Stimulated activated CD8-positive, alpha-beta memory T cell treated with anti-CD3 and anti-CD28 coated beads, Interleukin-4, amount 100 ng/mL, for 1 hour (primary cell): ENCODE measurements around the gene RALB.
"Not testable (repeated sequence)": the region's sequence is repeated elsewhere in the genome, so short reads cannot be mapped to it uniquely, and the experiment has no call there.

Source experiments
- DNase-seq, 2 donors: peaks; one replicate each; pipeline ENCODE4 v3.0.0-alpha.2; 2020; ENCODE audit warnings: low read depth in 2 of 2, low spot score in 1 of 2

Gene RALB

DNA sequence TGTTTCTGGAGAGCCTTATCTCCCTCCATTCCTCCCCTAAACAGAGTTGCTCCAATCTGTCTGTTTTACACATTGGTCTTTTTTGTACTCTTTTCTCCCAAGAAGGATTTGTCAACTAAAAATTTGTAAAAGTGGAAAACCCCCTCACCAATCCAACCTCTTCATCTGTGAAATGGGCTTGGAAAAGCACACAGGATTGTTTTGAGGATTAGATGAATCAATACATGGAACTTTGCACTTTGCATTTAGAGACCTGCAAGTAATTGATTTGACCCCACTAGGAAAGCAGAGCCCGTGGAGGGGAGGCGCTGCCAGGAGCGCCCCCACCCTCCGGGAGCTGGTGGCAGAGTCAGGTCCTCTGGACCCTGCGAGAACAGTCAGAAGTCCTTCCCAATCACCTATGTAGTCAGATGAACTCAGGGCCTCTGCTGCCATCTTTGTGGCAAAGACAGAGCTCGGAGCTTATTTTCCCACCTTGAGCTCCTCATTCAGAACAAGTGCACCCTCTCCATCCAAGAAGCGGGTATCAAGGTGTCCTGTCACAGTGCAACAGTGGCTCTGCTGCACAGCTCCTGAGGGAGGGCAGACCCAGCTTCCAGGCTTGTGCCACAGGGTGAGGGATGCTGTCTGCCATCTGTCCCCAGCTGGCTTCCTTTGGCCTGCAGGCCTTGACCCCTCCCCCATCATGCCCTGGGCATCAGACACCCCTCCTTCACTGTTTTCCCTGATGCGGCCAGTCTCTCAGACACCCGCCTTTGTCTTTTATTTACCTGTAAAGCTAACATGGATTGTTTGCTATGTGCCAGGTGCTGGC lies 27.7 kb upstream of the RALB start:
- DNase-seq, result no peak

DNA sequence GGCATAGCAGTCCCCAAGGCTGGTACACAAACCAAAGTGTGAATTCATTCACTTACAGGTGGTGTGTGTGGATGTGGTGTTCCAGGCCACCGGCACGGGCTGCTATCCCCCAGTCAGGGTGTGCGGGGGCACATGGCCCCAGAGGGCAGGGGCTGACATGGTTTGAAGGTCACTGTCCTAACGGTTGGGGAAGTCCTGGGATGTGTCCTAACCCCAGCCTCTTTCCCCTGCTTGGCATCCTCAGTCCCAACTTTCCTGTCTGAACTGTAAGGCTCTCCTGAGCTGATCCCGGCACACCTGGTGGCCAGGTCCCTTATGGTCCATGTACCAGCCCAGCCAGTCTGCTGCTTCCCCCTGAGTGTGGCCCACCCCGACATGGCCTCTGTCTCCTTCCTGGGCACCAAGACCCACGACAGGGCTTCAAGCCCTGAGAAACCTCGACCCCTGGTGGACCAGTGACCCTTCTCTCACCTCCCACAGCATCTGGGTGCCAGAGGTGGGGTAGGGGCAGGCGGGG lies 27.0 kb upstream of the RALB start:
- no peak for DNase-seq

DNA sequence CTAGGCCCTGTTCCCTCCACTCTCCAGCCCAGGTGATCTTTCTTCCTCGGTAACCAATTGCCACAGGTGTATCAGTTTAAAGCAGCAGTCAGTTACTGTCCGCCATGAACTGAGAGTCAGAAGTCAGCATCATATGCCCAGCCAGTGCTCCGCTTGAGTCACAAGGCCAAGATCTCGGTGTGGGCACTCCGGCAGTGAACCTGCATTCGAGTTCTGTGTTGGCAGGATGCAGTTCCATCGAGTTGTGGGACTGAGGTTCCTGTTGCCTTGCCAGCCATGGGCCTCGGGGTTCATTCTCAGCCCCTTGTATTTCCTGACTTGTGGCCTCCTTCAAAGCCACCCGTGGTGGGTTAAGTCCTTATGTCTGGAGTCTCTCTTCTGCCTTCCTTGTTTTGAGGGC lies 26.3 kb upstream of the RALB start:
- DNase-seq, result no peak

DNA sequence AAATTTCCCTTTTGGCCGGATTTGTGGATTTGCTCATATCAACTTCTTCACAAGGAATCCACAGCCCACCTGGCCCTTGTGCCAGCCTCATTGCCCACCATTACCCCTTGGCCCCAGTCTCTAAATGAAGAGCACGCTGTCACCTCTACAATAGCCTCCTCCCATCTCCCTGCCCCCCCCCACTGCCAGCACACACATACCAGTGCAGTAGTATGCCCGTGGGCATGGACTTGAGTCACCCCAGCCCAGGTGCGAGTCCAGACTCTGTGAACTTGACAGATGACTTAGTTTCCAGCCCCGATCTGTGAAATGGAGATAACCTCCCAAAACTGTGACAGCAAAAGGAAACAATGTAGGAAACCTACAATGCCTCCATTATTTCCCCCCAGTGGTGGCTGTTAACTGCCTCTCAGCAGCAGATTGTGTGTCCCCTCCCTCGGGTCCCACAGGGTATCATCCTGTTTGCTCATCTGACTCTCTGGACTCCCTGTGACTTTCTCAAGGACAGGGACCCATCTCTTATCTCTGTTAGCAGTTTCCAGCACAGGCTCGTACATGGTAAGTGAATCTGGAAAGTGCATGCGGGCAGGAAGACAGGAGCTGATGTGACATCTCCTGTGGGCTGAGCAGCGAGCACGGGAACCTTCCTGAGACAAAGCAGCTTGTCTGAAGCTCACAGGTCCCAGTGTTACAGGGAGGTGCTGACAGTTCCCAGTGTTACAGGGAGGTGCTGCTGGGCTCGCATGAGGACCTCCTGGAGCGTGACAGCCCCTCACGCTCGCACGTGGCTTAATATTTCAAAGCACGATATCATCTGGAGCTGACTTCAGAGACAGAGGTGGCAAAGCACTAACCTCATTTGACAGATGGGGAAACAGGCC lies 25.3 kb upstream of the RALB start:
- no peak for DNase-seq

DNA sequence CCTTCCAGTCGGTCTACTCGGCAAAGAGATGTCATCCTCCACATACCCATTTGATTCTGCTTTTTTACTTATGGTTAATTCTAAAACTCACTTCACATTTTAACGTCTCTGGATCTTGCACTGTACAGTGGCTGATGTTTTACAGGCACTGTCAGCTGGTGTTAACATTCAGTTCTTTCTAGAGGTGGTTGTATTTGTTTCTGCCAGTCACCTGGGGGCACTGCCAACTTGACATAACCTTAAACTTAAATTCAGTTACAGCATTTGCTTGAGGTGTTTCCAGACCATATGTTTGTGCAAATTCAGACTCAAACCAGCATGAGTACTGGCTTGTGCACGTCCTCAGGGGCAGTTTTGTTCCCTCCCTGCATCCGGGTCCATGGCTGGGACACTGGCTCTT lies 24.1 kb upstream of the RALB start:
- DNase-seq, result no peak

DNA sequence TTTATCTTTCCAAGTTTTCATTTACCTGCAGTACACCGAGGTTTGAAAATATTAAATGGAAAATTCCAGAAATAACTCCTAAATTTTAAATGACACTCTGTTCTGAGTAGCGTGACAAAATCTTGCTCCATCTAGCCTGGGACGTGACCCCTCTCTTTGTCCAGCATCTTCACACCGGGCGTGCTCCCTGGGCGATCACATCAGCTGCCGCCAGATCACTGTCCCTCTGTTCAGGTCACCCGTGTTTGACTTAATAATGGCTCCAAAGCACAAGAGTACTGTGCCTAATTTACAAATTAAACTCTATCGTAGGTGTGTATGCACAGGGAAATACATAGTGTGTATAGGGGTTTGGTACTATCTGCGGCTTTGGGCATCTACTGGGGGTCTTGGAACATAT lies 23.3 kb upstream of the RALB start:
- DNase-seq, result no peak

DNA sequence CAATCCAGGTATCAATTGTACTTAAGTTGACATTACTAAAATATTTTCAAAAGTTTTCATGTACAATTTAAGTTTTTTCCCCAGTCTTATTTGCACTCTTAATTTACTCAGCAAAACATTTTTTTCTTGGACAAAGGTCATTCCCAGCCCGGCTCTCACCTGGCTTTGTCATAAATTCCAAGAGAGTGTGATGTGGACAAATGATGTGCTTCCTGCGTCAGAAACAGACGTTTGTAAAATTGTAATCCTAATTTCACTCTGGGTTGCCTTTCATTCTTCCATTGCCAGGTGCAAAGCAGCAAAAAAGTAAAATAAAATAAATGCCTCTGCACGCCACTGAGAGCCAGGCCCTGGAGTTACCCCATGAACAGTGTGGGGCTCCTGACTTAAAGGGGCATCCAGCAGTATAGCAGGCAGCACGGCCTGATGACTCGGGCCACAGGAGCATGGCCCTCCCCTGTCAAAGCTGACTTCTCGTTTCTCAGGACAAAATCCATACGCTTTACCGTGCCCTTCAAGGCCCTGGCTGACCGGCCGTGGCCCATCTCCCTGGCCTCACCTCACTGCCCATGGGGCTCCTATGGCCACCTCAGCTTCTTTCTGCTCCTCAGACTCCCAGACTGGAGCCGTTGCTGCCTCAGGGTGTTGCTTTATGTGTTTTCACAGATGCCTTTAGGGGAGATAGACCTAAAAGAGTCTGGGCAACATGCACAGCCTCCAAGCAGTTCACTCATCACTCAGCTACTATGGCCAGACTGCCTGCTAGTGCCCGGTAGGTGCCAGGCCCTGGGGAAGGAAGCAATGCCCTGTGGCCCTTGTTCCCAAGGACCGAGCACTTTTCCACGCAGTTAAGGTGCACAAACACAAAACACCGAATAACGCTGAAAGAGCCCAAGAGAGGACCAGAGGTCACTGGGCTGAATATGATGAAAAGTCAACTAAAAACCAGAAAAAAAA lies 21.9 kb upstream of the RALB start:
- no peak for DNase-seq

DNA sequence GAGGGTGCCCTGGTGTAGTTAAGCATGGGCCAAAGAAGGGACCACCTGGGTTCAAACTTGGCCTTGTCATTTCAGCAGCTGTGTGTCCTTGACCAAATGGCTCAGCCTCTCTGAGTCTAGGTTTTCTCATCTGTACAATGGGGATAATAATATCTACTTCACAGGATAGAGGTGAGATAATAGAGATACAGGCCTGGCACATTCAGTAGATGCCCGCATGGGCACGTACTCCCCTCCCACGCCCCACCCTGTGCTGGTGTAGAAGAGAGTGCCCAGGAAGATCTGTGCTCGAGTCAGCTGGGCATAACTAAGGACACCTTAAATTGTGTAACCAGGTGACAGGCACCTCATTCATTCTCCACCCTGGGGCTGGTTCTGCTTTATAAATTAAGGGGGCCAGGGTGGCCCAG lies 21.1 kb upstream of the RALB start:
- no peak for DNase-seq

DNA sequence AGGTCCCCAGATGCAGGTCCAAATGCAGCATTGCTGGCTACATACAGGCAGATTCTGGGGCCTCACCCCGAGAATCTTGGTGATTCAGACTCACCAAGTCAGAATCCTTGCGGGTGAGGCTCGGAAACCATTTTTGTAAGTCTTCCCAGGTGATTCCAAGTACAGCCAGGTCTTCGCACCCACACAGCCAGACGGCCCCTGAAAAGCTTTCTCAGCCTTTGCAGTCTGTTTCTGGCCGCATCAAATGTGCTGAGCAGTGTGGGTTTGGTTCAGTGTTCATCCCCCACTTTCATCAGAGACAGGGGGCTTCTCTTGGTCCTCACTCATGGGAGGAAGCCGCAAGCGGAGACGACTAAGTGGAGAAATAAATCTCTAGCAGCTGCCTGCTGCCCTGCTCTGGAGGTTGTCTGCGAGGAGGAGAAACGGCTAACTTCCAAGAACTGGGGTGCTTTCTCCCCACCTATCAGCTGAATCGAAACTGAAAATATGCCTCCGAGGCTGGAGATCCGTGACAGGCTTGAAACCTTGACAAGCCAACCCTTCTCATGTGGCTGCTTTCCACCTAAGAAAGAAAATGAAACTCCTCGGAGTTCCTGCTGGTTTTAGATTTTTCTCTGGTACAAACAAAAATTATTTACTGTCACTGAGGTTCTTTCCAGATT lies 20.5 kb upstream of the RALB start:
- DNase-seq, result peak in 1 of 2 donors; percentile 46

DNA sequence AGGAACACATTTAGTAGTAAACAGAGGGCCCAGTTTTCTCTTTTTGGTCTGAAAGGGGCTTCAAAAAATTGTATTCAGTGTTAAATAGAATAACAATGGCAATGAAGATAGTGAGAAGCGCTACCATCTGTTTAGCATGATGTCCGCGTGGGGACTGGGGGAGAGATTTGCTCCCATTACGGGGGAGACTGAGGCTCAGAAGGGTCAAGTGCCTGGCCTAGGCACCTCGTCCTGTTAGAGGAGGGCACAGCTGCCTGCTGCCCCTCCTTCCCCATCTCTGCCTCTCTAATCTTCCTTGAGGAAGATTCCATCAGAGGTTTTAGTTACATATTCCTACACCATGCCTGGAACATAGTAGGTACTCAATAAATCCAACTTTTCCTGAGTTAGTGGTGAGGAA lies 19.4 kb upstream of the RALB start:
- DNase-seq, result no peak

DNA sequence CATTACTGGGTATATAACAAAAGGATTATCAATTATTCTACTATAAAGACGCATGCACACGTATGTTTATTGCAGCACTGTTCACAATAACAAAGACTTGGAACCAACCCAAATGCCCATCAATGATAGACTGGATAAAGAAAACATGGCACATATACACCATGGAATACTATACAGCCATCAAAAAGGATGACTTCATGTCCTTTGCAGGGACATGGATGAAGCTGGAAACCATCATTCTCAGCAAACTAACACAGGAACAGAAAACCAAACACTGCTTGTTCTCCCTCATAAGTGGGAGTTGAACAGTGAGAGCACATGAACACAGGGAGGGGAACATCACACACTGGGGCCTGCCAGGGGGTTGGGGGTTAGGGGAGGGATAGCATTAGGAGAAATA lies 17.5 kb upstream of the RALB start:
- not testable (repeated sequence) for DNase-seq

DNA sequence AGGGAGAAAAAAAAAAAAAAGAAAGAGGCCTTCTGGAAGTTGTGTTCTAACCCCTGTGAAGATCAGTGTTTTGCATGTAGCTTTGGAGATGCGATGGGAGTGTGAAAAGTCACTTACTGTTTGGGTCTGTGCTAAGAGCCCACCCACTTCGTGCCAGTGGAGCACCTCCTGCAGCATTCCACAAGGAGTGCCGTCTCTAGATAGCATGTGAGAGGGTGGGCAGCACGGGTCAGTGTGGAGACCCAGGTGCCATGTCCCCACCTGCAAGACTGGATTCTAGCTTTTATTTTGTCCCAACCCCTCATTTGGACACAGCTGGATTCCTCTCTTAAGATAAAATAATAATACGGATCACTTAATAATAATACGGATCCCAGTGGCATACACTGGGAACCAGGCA lies 17.0 kb upstream of the RALB start:
- no peak for DNase-seq

DNA sequence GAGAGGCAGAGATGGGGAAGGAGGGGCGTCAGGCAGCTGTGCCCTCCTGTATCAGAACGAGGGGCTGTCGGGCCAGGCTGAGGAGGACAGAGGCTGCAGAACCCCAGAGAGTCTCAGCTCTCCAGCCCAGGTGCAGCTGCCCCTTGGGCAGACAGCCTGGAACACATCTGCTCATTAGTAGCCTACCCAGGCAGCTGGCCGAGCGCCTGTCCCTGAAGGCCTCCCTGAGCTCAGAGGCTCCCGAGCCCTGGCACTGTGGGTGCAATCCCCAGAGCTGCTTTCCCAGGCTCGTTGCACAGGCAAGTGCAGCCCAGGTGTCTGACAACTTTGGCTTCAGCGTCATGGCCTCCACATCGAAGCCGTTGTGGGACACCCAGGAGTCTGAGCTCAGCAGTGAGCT lies 16.3 kb upstream of the RALB start:
- no peak for DNase-seq

DNA sequence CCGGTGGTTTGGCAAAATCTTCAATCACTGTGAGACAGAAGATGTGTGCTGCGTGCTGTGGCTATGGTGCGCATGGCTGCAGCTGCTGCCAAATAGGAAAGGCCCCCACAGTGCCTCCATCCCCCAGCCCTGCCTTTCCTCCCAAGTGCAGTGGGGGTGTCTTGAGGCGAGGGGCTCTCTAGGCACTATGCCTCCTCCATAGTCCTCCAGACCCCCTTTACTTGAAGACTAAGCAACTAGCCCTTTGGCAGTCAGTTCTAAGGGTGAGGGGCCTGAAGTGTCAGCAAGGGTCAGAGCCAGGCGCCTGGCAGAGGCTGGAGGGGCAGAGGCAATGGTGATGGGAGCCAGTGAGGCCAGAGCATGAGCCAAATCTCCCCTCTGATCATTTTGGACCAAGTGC lies 15.9 kb upstream of the RALB start:
- DNase-seq, result no peak

DNA sequence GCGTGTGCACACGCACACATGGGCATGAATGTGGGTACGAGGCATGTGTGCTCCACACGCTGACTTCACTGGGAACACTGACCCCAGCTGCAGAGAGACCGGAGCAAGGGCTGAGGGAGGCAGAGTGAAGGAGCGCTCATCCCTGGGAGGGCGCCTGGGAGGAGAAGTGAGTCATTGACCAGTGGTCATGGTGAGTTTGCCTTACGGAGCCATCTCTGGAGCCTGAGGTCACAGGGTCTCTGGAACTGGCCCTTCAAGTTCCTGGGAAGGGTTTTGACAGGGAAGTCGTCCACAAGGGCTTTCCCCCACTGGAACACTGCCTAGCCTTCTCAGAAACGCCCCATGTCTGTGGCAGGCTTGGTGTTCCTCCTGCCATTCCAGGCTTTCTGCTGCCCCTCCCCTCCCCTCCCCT lies 15.2 kb upstream of the RALB start:
- DNase-seq, result no peak

DNA sequence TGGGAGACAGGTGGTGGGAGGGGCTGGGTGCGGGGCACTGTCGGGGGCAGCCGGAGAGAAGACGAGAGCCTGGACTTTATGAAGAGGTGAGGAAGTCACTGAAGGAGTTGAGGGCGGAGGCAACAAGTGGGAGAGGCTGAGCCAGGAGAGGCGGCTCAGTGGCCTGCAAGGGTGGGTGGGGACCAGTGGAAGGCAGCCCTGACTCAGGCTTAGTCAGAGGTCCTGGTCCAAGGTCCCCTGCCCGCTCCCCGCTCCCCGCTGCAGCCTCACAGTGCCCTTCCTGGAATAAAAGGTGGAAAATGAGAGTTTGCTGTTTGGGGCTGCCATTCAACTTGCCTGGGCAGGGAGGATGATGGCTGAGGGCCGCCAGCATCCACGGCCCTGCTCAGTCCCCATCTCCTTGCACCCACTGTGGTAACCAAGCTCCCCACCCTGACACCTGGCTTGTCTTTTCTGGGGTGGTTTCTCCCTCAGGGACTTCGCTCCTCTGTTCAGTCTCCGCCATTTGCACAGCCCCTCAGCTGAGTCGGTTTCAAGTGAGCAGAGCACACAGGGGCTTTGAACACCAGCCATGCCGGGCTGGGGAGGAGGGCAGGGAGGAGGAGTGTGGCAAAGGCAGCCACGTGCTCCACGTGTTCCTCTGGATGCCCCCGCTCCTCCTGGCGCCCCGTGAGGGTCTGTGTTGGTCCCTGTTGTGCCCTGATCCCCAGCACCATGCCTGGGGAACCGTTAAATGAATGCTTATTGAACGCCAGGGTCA lies 13.7 kb upstream of the RALB start:
- no peak for DNase-seq

DNA sequence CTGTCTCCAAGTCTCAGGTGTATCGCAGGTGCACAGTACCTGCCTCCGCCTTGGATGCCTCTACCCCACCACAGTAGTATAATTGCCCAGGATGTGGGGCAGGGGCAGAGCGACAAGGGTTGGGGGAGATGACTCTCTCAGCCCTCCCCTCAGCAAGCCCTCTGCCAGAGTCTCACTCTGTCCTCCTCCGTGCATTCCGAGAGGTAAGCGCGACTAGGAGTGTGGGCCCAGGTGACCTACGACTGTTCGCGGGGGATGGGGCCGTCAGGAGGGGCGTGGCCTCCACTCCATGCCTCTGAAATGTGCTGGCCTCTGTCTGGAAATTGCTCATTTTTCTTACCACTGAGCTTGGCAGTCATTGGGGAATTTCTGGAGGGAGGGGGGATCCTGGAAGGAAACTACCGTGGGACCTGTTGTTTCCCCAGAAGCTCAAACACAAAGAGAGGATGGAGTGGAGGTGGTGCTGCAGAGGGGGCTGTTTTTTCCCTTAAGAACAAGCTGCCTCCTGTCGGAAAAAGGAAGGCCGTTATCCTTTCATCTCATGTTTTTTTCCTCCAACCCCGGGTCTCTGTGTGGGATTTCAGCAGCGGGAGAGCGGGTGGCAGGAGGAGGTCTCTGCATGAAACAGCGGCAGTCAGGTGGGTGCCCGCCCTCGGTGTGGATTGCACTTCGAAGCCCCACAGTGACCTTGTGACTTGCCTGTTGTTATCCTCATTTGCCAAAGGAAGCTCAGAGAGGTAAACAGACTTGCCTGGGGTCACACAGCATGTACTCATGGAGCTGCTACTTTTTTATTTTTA lies 13.0 kb upstream of the RALB start:
- DNase-seq, result no peak

DNA sequence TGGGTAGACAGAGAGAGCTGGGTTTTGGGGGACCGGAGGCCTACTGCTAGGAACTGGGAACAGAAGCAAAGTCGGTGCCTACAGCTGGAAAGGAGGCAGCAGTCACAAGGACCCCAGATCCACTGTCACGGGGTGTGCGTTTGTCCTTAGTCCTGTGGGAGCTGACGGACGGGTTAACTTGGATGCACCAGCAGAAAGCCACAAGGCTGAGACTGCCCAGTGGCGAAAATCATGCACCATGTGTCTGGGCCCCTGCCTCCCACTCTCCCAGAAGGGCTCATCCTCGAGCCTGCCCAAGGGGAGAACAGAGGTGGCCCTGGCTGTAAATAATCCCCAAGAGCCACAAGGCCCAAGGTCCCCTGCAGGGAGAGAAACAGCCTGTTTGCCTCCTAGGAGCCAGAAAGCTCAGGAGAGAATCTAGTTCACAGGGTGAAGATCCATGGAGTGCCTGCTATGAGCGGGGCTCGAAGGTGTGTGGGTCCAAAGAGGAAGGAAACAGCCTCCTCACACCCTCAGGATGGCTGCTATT lies 11.7 kb upstream of the RALB start:
- DNase-seq, result no peak

DNA sequence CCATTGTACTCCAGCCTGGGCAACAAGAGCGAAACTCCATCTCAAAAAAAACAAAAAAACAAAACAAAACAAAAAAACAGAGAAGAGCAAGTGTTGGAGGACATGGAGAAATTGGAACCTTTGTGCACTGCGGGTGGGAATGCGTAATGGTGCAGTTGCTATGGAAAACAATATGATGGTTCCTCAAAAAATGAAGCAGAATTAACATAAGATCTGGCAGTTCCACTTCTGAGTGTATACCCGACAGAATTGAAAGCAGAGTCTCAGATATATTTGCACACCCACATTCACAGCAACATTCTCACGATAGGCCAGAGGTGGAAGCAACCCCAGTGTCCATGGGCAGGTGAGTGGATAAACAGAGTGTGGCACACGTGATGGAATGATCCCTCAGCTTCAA lies 11.0 kb upstream of the RALB start:
- DNase-seq, result no peak
